Central memory CD4-positive, alpha-beta T cell (primary cell): ENCODE data around the gene PARP12.

Source experiments
- DNase-seq: peaks from one replicate; pipeline ENCODE4 v3.0.0; 2022

Gene PARP12

GRCh38 chr7:140059273-140060242, 3.2 kb downstream of the PARP12 start:
- DNase-seq: no peak

GRCh38 chr7:140058517-140058916, 4.2 kb downstream of the PARP12 start:
- DNase-seq: no peak

GRCh38 chr7:140057143-140057535, 5.6 kb downstream of the PARP12 start:
- no peak for DNase-seq

- no peak for DNase-seq
These were observed 6.2 kb downstream of the PARP12 start for GRCh38 chr7:140056431-140057142.

GRCh38 chr7:140055833-140056232, 6.9 kb downstream of the PARP12 start:
- DNase-seq: no peak

- DNase-seq: no peak
These were observed 8.0 kb downstream of the PARP12 start for GRCh38 chr7:140054751-140055150.

GRCh38 chr7:140053812-140054539, 8.8 kb downstream of the PARP12 start:
- no peak for DNase-seq

GRCh38 chr7:140051820-140052219, 10.9 kb downstream of the PARP12 start:
- DNase-seq: no peak

GRCh38 chr7:140050100-140050499, 12.7 kb downstream of the PARP12 start:
- no peak for DNase-seq

- no peak for DNase-seq
These were observed 13.3 kb downstream of the PARP12 start for GRCh38 chr7:140049339-140050024.

- no peak for DNase-seq
These were observed 13.8 kb downstream of the PARP12 start for GRCh38 chr7:140048989-140049338.

- no peak for DNase-seq
These were observed 14.6 kb downstream of the PARP12 start for GRCh38 chr7:140048138-140048537.

GRCh38 chr7:140047197-140047596, 15.6 kb downstream of the PARP12 start:
- no peak for DNase-seq

- DNase-seq: no peak
These were observed 17.1 kb downstream of the PARP12 start for GRCh38 chr7:140045697-140046096.

GRCh38 chr7:140044251-140044650, 18.5 kb downstream of the PARP12 start:
- no peak for DNase-seq

GRCh38 chr7:140042386-140042670, 20.4 kb downstream of the PARP12 start:
- no peak for DNase-seq

GRCh38 chr7:140041659-140042385, 20.9 kb downstream of the PARP12 start:
- no peak for DNase-seq

- DNase-seq: no peak
These were observed 22.9 kb downstream of the PARP12 start for GRCh38 chr7:140039896-140040295.

GRCh38 chr7:140039066-140039465, 23.7 kb downstream of the PARP12 start:
- DNase-seq: no peak

- DNase-seq: no peak
These were observed 26.4 kb downstream of the PARP12 start for GRCh38 chr7:140036224-140036962.

- DNase-seq: no peak
These were observed 27.1 kb downstream of the PARP12 start for GRCh38 chr7:140035400-140036223.
